MM.1S (cell line): ENCODE data around the gene RTN4RL2.
"Not testable (repeated sequence)": the region's sequence is repeated elsewhere in the genome, so short reads cannot be mapped to it uniquely, and the experiment has no call there.

Source experiments
- DNase-seq: peaks from one replicate; pipeline ENCODE4 v3.0.0-alpha.2; 2015
- H2AFZ ChIP-seq: fragments of 300-600 bp; sonication (generic); 2 replicates; pipeline ENCODE4 v1.6.0; 2016; ENCODE audit warnings: antibody characterized with exemption, low read length
- H3F3A ChIP-seq: fragments of 300-600 bp; sonication (generic); 2 replicates; pipeline ENCODE4 v1.6.1; 2016; ENCODE audit warnings: mild to moderate bottlenecking, antibody characterized with exemption, low read length, moderate library complexity, mixed read lengths; ENCODE audit not compliant: insufficient read depth
- H3K27ac ChIP-seq: fragments of 300-600 bp; sonication (generic); 2 replicates; pipeline ENCODE4 v1.5.1; 2016; ENCODE audit warnings: mild to moderate bottlenecking, low read length
- H3K27me3 ChIP-seq: fragments of 300-600 bp; sonication (generic); replicated peaks from 2 replicates; pipeline ENCODE4 v1.6.0; 2016; ENCODE audit warnings: low read length; ENCODE audit not compliant: insufficient read depth
- H3K36me3 ChIP-seq: fragments of 300-600 bp; sonication (generic); replicated peaks from 2 replicates; pipeline ENCODE4 v1.6.1; 2016; ENCODE audit warnings: mild to moderate bottlenecking, low read length, mixed read lengths; ENCODE audit not compliant: insufficient read depth
- H3K4me1 ChIP-seq: fragments of 300-600 bp; sonication (generic); 2 replicates; pipeline ENCODE4 v1.6.1; 2016; ENCODE audit warnings: low read length, mixed read lengths
- H3K4me2 ChIP-seq: fragments of 300-600 bp; sonication (generic); 2 replicates; pipeline ENCODE4 v1.6.0; 2016; ENCODE audit warnings: low read depth, low read length
- H3K4me3 ChIP-seq: fragments of 300-600 bp; sonication (generic); 2 replicates; pipeline ENCODE4 v1.5.1; 2016; ENCODE audit warnings: low read length, mixed read lengths
- H3K79me2 ChIP-seq: fragments of 300-600 bp; sonication (generic); 2 replicates; pipeline ENCODE4 v1.6.1; 2016; ENCODE audit warnings: mixed run types, low read length, mixed read lengths
- H3K9ac ChIP-seq: fragments of 300-600 bp; sonication (generic); 2 replicates; pipeline ENCODE4 v1.6.1; 2016; ENCODE audit warnings: low read length, mixed read lengths
- H3K9me2 ChIP-seq: fragments of 300-600 bp; sonication (generic); replicated peaks from 2 replicates; pipeline ENCODE4 v1.6.1; 2016; ENCODE audit warnings: mild to moderate bottlenecking, low read length, mixed read lengths; ENCODE audit not compliant: insufficient read depth
- H3K9me3 ChIP-seq: fragments of 300-600 bp; sonication (generic); replicated peaks from 2 replicates; pipeline ENCODE4 v1.6.1; 2016; ENCODE audit warnings: mild to moderate bottlenecking, low read length, mixed read lengths; ENCODE audit not compliant: insufficient read depth
- H4K20me1 ChIP-seq: fragments of 300-600 bp; sonication (generic); 2 replicates; pipeline ENCODE4 v1.6.1; 2016; ENCODE audit warnings: mild to moderate bottlenecking, low read length, moderate library complexity, mixed read lengths; ENCODE audit not compliant: insufficient read depth
- EZH2 ChIP-seq: fragments of 300-600 bp; sonication (generic); optimal IDR thresholded peaks from 2 replicates; pipeline ENCODE3; 2017; ENCODE audit warnings: low read depth, mild to moderate bottlenecking, antibody characterized with exemption, low read length, mixed read lengths
- EZH2phosphoT487 ChIP-seq: fragments of 300-600 bp; sonication (generic); IDR thresholded peaks from 2 replicates; pipeline ENCODE4 v1.6.1; 2018; ENCODE audit warnings: antibody characterized with exemption, low read length
- TF ChIP-seq, protein P1 (sequence below): fragments of 300-600 bp; sonication (generic); IDR thresholded peaks from 2 replicates; pipeline ENCODE4 v1.5.1; 2016; ENCODE audit warnings: antibody characterized with exemption, low read length, mixed read lengths

RTN4RL2 gene

DNA sequence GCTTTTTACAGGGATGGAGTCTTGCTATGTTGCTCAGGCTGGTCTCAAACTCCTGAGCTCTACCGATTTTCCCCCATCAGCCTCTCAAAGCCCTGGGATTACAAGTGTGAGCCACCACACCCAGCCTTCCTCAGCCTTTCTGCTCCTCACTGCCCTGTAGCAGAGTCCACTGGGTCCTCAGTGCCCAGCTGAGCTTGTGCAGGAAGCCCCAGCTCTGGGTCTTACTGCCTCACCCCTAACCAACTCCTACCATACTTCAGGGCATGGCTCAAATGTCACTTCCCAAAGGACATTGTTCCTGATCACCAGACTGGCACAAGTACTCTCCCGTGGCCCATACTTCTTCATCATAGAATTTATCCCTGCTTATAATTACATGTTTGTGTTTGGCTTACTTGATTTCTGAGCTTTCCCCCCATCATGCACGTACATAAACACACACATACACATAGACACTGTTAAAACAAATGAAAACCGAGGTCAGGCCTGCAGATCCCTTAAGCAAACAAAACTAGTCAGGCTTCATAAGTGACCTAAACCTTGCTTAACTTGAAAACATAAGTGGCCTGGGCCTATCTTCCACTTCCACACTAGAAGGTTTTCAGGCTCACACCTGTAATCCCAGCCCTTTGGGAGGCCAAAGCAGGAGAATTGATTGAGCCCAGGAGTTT is 19.4 kb upstream of the RTN4RL2 start:
- H4K20me1 ChIP-seq = no peaks in the 10 kb centered on the region
- no peaks in the 10 kb centered on the region for H3K9me3 ChIP-seq
- H3K4me3 ChIP-seq = no peak overlapping the region
- H3K4me1 ChIP-seq = no peaks in the 10 kb centered on the region
- H3K27me3 ChIP-seq = no peaks in the 10 kb centered on the region
- no peaks in the 10 kb centered on the region for H3K36me3 ChIP-seq
- no peaks in the 10 kb centered on the region for H3K79me2 ChIP-seq
- TF ChIP-seq, protein P1, sequence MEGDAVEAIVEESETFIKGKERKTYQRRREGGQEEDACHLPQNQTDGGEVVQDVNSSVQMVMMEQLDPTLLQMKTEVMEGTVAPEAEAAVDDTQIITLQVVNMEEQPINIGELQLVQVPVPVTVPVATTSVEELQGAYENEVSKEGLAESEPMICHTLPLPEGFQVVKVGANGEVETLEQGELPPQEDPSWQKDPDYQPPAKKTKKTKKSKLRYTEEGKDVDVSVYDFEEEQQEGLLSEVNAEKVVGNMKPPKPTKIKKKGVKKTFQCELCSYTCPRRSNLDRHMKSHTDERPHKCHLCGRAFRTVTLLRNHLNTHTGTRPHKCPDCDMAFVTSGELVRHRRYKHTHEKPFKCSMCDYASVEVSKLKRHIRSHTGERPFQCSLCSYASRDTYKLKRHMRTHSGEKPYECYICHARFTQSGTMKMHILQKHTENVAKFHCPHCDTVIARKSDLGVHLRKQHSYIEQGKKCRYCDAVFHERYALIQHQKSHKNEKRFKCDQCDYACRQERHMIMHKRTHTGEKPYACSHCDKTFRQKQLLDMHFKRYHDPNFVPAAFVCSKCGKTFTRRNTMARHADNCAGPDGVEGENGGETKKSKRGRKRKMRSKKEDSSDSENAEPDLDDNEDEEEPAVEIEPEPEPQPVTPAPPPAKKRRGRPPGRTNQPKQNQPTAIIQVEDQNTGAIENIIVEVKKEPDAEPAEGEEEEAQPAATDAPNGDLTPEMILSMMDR = no peak
- TF ChIP-seq EZH2phosphoT487 (no peak), EZH2 (no peak)
- no peak overlapping the region for H2AFZ ChIP-seq
- H3F3A ChIP-seq = no peaks in the 10 kb centered on the region
- no peak overlapping the region for H3K27ac ChIP-seq
- no peaks in the 10 kb centered on the region for H3K9me2 ChIP-seq
- H3K4me2 ChIP-seq = no peak overlapping the region
- H3K9ac ChIP-seq = no peak overlapping the region
- DNase-seq = no peak

DNA sequence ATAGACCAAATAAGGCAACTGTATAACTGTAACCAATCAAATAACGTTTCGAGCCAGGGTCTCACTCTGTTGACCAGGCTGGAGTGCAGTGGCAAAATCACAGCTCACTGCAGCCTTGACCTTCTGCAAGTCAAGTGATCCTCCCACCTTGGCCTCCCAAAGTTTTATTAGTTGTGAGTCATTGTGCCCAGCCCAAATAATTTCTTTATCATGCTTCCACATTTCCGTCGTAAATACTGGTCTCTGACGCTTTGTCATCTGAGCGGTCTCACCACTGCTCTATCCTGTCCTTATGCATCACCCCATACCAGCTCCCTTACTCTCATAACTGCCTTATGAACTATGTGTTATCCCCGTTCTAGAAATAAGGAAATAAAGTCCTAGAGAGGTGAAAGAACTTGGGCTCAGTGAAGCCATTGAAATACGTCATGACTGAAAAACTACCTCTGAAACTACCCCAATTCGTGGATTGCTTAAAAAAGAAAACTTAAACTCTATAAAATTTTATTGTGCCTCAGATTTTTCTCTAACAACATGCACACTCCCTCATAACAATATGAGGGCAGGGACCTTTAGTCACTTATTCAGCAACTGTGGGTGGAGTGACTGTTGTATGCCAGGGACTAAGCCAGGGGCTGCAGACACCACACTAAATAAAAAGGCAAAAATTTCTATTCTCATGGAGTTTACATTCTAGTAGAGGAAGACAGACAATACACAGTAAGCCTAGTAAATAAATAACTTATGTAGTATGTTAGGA is 15.8 kb upstream of the RTN4RL2 start:
- Histone ChIP-seq H3K36me3 (no peaks in the 10 kb centered on the region), H4K20me1 (no peaks in the 10 kb centered on the region), H3K4me3 (no peak overlapping the region), H3K9me2 (no peaks in the 10 kb centered on the region), H2AFZ (no peak overlapping the region), H3K79me2 (no peaks in the 10 kb centered on the region), H3K27ac (no peak overlapping the region), H3K4me1 (no peaks in the 10 kb centered on the region), H3K9me3 (no peaks in the 10 kb centered on the region), H3K4me2 (no peak overlapping the region), H3K27me3 (no peaks in the 10 kb centered on the region), H3F3A (no peaks in the 10 kb centered on the region), H3K9ac (no peak overlapping the region)
- no peak for DNase-seq
- TF ChIP-seq EZH2phosphoT487 (no peak), EZH2 (no peak)
- TF ChIP-seq, protein P1 = no peak

DNA sequence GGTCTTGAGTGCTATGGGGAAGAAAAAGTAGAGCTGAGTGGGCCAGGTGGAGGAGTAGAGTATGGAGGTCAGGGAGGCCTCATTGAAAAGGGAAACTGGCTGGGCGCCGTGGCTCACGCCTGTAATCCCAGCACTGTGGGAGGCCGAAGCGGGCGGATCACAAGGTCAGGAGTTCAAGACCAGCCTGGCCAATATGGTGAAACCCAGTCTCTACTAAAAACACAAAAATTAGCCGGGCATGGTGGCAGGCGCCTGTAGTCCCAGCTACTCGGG is 15.3 kb upstream of the RTN4RL2 start:
- not testable (repeated sequence) for H3K27ac ChIP-seq, H3K9ac ChIP-seq, H3K4me2 ChIP-seq, H3K4me1 ChIP-seq, H3K79me2 ChIP-seq, H3K9me2 ChIP-seq, H3K36me3 ChIP-seq, H3K27me3 ChIP-seq, H4K20me1 ChIP-seq, H3K4me3 ChIP-seq, H2AFZ ChIP-seq, DNase-seq, H3F3A ChIP-seq, H3K9me3 ChIP-seq

DNA sequence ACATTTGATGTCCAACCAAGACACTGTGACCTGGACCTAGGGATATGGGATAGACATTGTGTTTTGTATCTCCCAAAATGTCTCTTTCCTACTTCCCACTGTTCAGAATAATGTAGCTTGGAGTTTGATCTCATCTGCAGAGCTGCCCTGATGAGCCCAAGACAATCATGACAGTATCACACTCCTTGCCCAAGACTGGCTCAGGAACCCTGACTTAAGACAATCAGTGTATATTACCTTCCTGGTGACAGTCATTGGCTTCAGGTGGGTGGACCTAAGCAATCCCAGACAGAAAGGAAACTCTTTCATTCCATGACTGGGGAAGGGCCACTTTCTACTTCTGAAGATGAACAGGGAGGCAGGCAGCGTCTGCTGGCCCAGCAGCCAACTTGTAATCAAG is 14.3 kb upstream of the RTN4RL2 start:
- H4K20me1 ChIP-seq = no peaks in the 10 kb centered on the region
- no peaks in the 10 kb centered on the region for H3F3A ChIP-seq
- H3K4me2 ChIP-seq = no peak overlapping the region
- no peaks in the 10 kb centered on the region for H3K79me2 ChIP-seq
- H3K27me3 ChIP-seq = no peaks in the 10 kb centered on the region
- H3K4me3 ChIP-seq = no peak overlapping the region
- H3K36me3 ChIP-seq = no peaks in the 10 kb centered on the region
- DNase-seq = no peak
- no peaks in the 10 kb centered on the region for H3K9me3 ChIP-seq
- H3K9me2 ChIP-seq = no peaks in the 10 kb centered on the region
- no peak overlapping the region for H3K27ac ChIP-seq
- no peak overlapping the region for H3K9ac ChIP-seq
- H3K4me1 ChIP-seq = no peaks in the 10 kb centered on the region
- TF ChIP-seq EZH2phosphoT487 = no peak
- TF ChIP-seq, protein P1 = no peak
- TF ChIP-seq EZH2 = no peak
- no peak overlapping the region for H2AFZ ChIP-seq
